Tibial nerve (tissue), 3 donors: ENCODE results near the gene CIITA.

Source experiments
- POLR2A ChIP-seq, 2 donors: fragments of 450-650 bp; IDR thresholded peaks; one replicate each; pipeline ENCODE4 v1.6.1; 2017; ENCODE audit warnings: antibody characterized with exemption in 2 of 2, mild to moderate bottlenecking in 2 of 2, moderate library complexity in 2 of 2
- TF ChIP-seq, protein P1 (sequence below), 5 experiments: fragments of 200-600 bp in 3 of 5; fragments of 450-650 bp in 2 of 5; sonication (generic) in 3 of 5; IDR thresholded peaks; one replicate each; pipeline ENCODE4 v1.5.1; 2016 to 2019; ENCODE audit warnings: antibody characterized with exemption in 5 of 5, mild to moderate bottlenecking in 3 of 5, moderate library complexity in 2 of 5

DNA sequence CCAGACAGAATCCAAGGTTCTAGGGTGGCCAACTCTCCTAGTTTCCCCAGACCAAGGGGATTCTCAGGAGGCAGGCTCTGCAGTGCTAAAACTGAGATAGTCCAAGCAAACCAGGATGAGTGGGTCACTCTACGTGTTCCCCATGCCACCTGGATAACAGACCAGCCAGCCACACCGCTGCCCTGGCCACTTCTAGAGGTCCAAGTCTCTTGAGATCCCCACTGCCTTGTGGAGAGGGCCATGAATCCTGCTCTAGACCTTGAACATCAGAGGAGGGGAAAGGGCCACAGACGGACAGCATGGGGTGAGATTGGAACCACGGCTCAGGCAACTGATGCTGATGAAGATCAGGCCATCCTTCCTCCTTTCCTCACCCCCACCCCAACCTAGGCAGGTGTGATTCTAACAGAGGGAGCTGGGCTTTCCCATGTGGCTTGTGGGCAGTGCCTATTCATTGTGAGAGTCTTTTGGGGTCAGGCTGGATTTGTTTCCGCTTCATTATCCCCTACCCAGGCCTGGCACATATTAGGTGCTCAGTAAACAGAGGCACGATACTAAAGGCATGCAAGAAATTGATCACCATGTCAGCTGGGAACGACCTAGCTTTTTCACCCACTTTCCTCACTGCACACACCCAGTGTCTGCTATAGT lies 41.6 kb upstream of the CIITA start:
- TF ChIP-seq, protein P1, sequence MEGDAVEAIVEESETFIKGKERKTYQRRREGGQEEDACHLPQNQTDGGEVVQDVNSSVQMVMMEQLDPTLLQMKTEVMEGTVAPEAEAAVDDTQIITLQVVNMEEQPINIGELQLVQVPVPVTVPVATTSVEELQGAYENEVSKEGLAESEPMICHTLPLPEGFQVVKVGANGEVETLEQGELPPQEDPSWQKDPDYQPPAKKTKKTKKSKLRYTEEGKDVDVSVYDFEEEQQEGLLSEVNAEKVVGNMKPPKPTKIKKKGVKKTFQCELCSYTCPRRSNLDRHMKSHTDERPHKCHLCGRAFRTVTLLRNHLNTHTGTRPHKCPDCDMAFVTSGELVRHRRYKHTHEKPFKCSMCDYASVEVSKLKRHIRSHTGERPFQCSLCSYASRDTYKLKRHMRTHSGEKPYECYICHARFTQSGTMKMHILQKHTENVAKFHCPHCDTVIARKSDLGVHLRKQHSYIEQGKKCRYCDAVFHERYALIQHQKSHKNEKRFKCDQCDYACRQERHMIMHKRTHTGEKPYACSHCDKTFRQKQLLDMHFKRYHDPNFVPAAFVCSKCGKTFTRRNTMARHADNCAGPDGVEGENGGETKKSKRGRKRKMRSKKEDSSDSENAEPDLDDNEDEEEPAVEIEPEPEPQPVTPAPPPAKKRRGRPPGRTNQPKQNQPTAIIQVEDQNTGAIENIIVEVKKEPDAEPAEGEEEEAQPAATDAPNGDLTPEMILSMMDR (IDR thresholded peaks at IDR 0.05), result no peak
- TF ChIP-seq POLR2A (IDR thresholded peaks at IDR 0.05), result no peak
